Measurements from ENCODE around the gene ATP5F1E.

The ATP5F1E gene

GRCh38 chr20:59005523-59006166, 26.5 kb downstream of the ATP5F1E start:
- DNase-seq (ENCODE audit: low read depth) = no peak

GRCh38 chr20:59004763-59005522, 27.2 kb downstream of the ATP5F1E start:
- DNase-seq (ENCODE audit: low read depth) = peak; percentile 18

GRCh38 chr20:59004493-59004762, 27.7 kb downstream of the ATP5F1E start:
- DNase-seq (ENCODE audit: low read depth) = peak; percentile 47

DNA sequence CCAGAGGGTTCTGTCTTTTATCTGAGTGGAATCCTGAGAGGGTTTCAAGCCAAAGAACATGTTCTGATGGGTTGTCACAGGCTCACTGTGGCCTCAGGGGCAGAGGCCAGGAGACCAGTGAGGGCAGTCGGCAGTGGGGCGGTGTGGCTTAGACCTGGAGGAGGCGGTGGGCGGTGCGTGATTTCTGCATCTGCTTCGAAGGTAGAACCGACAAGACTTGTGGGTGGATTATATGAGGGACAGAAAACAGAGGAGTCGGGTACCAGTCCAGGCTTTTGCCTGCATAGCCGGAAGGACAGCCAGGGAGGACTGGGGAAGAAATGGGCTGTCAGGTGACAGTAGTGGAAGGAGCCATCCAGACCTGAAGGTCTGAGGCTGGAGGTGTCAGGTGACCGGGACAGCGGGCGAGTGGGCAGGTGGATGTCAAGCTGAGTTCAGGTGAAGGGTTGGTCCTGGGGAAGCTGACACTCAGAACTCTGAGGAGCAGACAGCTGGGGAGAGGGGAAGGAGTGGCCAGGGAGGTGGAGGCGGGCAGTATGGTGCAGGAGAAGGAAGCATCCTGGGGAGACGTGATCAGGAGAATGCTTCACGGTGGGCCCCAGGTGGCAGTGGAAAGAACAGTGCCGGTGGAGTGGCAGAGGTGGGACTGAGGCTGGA, 28.2 kb downstream of the ATP5F1E start:
- no peak for DNase-seq (ENCODE audit: low read depth)

DNA sequence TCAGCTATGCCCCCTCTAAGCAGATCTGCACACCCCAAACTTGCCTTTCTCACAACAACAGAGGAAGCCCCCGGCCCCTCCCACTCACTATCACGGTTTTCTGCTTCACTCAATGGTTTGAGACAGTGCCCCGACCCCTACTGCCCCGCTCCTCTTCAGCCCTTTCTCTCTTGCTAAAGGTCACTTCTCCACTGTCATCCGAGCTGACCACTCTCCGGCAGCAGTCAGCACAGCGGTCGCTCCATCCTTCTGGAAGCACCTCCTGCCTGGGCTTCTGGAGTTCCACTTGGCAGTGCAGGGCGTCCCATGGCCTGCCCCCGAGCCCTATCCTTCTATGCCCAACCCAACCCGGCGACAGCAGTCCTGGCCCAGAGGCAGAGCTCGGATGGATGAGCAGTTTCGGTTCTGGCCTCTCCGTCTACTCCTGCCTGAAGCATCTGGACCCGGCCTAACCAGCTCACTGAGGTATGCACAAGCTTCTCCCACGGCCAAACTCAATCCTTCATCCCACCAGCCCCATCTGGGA, 29.2 kb downstream of the ATP5F1E start:
- DNase-seq (ENCODE audit: low read depth) = no peak

GRCh38 chr20:59002388-59002787, 29.7 kb downstream of the ATP5F1E start:
- DNase-seq (ENCODE audit: low read depth) = no peak

DNA sequence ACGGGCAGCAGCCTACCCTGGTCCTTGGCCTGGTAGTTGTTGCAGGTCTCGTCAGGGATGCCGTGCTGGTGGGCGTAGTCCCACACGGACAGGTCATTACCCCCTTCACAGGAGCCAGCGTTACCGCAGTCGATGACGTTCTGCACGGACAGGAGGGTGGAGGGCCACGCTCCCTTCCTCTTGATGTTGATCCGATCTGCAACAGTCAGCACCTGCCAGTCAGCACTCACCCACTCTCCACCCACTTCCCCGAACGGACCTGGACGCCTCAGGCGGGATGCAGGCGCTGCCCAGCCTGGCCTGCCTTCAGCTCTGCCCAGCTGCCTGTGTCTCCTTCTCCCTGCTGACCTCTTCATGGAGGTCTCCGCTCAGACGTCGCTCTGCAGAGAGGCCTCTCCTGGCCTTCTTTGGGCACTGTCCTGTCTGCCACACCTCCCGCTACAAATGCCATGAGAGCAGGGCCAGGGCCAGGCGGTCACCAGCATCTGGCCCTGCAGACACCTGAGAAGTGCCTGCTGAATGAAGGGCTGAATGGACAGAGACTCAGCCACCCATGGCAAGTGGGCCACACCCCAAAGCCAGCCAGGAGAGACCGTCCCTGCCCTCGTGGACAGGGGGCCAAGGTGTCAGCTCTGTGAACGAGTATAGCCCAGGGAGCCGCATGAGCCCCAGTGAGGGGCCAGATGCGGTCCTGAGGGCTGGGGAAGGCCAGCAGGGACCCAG, 30.5 kb downstream of the ATP5F1E start:
- DNase-seq (ENCODE audit: low read depth) = no peak

DNA sequence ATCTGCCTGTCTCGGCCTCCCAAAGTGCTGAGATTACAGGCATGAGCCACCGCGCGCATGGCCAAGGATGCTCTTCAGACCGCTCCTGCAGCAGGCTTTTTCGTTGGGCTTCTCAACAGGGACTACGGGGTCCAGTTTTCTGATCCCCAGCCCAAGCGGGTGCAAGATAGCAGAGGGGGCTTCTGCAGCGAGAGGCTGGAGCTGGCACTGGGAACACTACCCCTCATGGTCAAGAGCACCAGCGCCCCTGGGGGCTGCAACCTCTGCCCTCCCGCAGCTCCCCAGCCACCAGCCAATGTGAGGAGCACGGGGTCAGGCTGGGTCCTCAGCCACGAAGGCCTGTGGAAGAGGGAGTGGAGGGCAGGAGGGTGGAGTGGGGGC, 31.1 kb downstream of the ATP5F1E start:
- no peak for DNase-seq (ENCODE audit: low read depth)

DNA sequence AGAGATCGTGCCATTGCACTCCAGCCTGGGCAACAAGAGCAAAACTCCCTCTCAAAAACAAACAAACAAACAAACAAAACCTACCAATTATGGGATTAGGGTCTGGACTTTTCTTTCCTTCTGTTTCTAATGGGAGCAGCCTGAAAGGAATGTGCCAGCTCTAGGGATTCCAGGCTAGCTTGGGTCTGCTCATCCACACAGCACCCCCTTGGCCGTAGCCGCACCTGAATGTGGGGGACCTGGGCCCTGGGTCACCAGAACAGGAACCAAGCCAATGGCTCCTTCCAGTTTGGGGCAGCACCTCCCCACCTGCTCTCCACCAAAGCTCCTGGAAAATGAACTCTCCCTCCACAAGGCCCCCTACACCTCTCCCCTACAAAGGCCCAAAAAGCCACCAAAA, 31.8 kb downstream of the ATP5F1E start:
- no peak for DNase-seq (ENCODE audit: low read depth)

DNA sequence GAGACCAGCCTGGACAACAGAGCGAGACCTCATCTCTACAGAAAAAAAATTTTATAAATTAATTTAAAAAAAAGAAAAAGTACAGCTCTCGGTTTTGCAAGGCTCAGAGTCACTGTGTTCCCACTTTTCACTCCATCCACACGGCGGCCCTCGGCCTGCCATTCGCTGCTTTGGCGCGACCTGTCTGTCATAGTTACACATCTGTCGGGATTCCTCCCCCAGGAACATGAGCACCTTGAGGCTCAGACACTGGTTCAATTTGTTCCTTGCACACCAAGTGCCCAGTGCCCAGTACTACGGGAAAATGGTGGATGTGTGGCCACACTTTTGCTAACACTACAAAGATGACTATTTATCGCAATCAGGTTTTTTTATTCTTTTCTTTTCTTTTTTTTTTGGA, 33.5 kb downstream of the ATP5F1E start:
- no peak for DNase-seq (ENCODE audit: low read depth)

- no peak for DNase-seq (ENCODE audit: low read depth)
Measured at GRCh38 chr20:58997141-58997770, 34.9 kb downstream of the ATP5F1E start.

DNA sequence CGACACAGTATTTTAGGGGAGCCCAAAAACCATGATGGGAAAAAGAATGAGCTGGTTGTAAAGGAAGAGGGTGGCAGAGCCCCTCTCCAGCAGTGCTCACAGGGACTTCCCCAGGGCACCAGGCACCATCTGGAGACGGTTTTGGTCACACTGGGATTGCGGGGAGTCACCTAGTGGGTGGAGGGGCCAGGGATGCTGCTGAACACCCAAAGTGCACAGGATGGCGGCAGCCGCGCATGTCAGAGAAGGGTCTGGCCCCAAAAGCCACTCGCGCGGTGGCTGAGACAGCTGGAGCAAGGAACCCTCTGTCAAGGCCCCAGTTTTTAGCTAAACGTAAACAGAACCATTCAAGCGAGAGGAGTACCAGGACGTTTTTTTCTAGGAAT, 35.9 kb downstream of the ATP5F1E start:
- DNase-seq (ENCODE audit: low read depth) = no peak

DNA sequence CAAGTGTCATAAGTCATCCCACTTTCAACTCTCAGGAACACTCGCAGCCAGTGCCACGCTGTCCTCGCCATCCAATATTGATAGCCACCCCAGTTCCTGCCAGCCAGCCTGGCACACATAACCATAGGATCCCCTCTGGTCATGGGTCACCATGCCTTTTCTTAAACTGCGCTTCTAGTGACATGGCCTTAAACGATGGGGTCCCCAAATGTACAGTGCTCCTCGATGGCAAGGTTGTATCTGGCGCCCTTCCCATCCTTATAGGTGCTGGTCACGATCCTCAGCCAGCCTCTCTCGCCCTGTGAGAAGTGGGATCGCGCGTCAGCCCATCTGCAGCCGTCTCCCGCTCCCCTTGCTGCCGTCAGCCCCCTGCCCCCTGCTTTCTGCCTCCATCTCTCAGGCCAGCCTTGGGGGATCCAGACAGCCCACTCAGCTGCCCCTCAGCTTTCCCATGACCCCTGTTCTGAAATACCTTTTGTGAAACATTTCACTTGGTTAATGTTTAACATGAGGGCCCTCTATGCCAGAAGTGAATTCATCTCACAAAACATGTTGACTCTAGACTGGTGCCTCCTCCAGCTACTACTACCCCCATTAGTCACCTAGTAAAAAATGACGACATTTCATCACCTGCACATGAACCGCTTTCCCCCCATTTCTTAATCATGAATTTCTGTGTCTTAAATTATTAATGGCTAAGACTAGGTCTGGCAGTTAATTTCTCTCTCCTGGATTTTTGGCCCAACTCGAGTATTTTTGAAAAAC, 36.5 kb downstream of the ATP5F1E start:
- no peak for DNase-seq (ENCODE audit: low read depth)

GRCh38 chr20:58994390-58995159, 37.6 kb downstream of the ATP5F1E start:
- DNase-seq (ENCODE audit: low read depth) = no peak

GRCh38 chr20:58993332-58994248, 38.5 kb downstream of the ATP5F1E start:
- no peak for DNase-seq (ENCODE audit: low read depth)

DNA sequence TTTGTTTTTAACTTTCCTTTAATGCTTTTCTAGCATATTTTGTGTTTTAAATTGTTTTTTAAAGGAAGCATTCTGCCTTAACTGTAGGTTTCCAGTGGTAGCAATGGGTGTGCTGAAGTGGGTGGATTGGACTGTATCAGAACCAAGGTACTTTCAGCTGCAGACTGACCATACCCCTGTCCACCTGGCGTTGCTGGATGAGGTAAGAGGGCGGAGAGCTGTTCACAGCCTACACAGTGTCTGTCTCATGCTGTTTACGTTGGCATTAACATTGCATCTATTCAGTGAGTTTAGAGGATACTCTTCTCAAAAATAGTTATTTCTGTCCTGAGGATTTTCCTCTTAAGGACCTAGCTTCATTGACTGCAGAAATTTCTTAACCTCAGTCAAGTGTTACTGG, 39.2 kb downstream of the ATP5F1E start:
- DNase-seq (ENCODE audit: low read depth) = no peak

DNA sequence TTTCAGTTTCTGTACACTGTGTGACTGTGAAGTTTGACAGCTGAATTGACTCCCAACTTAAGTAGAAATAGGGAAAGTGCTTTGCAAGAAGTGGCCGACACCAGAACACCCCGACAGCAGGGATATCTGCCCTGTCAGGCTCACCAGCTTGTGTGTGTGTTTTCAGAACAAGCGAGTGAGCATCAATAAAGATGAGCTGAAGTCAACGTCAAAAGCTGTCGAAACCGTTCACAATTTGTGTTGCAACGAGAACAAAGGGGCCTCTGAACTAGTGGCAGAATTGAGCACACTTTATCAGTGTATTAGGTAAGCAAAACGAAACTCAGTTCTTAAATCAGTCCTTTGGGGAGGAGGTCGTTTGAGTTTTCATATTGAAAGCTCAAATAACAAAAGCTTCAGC, 40.4 kb downstream of the ATP5F1E start:
- no peak for DNase-seq (ENCODE audit: low read depth)

- no peak for DNase-seq (ENCODE audit: low read depth)
Measured at GRCh38 chr20:58990651-58991445, 41.3 kb downstream of the ATP5F1E start.

DNA sequence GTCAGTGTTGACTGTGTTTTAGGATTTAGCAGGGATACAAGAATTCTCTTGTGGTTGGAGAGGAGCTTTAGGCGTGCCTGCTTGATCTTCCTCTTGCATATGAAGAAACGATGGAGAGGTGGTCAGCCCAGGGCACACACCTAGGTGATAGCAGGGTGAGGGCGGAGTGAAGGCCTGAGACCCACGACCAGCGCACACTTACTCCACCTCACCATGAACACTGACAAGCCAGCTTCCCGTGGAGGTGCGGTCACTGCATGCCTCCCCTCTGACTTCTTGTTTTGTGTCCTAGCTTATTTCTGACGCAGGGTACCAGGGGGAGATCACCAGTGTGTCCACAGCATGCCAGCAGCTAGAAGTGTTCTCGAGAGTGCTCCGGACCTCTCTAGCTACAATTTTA, 42.9 kb downstream of the ATP5F1E start:
- no peak for DNase-seq (ENCODE audit: low read depth)
